Lung (tissue), 12 donors: ENCODE results near the gene GRAMD1C. TPM values are rescaled to one million over a fixed set of nuclear protein-coding genes. Genes with fewer than 3 reads are reported as not detected.

Source experiments
- ATAC-seq: fragments of 200-7000 bp; cut with Tn5 transposase; one replicate; pipeline ENCODE4 v1.9.1; 2020; ENCODE audit warnings: moderate number of reproducible peaks; ENCODE audit not compliant: insufficient read depth, low FRiP score
- DNase-seq, 3 donors: peaks; one replicate each; pipeline ENCODE4 v3.0.0-alpha.2; 2013 to 2017
- H3K27ac ChIP-seq, 2 donors: one replicate each; pipeline ENCODE4 v1.5.1; 2013; ENCODE audit warnings: mild to moderate bottlenecking in 2 of 2, moderate library complexity in 2 of 2, control low read depth in 1 of 2, inconsistent platforms in 1 of 2, low read depth in 1 of 2, low read length in 1 of 2
- H3K27me3 ChIP-seq, 3 donors: one replicate each; pipeline ENCODE4 v1.5.1; 2013; ENCODE audit warnings: low read length in 2 of 3; ENCODE audit not compliant: control insufficient read depth in 3 of 3, insufficient read depth in 3 of 3
- H3K36me3 ChIP-seq, 4 donors: one replicate each; pipeline ENCODE4 v1.5.1; 2013; ENCODE audit warnings: low read length in 4 of 4, mild to moderate bottlenecking in 1 of 4, moderate library complexity in 1 of 4; ENCODE audit not compliant: control insufficient read depth in 4 of 4, insufficient read depth in 4 of 4
- H3K4me1 ChIP-seq, 5 donors: one replicate each; pipeline ENCODE4 v1.5.1; 2013; ENCODE audit warnings: low read length in 5 of 5, mild to moderate bottlenecking in 2 of 5, moderate library complexity in 1 of 5; ENCODE audit not compliant: control insufficient read depth in 5 of 5, insufficient read depth in 5 of 5
- H3K4me3 ChIP-seq: one replicate; pipeline ENCODE4 v1.5.1; 2013; ENCODE audit warnings: mild to moderate bottlenecking, control low read depth, moderate library complexity
- H3K9ac ChIP-seq, 2 donors: one replicate each; pipeline ENCODE4 v1.5.1; 2013; ENCODE audit warnings: low read length in 2 of 2, control low read depth in 1 of 2; ENCODE audit not compliant: insufficient read depth in 1 of 2
- H3K9me3 ChIP-seq, 4 donors: one replicate each; pipeline ENCODE4 v1.5.1; 2013; ENCODE audit warnings: low read length in 3 of 4, mild to moderate bottlenecking in 1 of 4, moderate library complexity in 1 of 4; ENCODE audit not compliant: control insufficient read depth in 4 of 4, insufficient read depth in 3 of 4
- WGBS, 2 donors: extraction: QIAGEN DNeasy Blood & Tissue Kit; methylation state at CpG; one replicate each; pipeline ENCODE4 v1.1.7; 2013; 5-methylcytosine and 5-hydroxymethylcytosine counted together
- polyA plus RNA-seq, 2 donors: library from polyadenylated mRNA; stranded (reverse); fragments of 200-250 nt; gene quantifications; one replicate each; pipeline ENCODE4 v1.2.1, GENCODE V29; 2013
- total RNA-seq, 2 donors: library from RNA; depleted of rRNA in 1 of 2; stranded (reverse); fragments of >200 nt in 1 of 2; gene quantifications; one replicate each; pipeline ENCODE4 v1.2.1, GENCODE V29; 2014 to 2021
- TF ChIP-seq, protein P1 (sequence below): IDR thresholded peaks from 2 replicates; pipeline ENCODE4 v1.5.1; 2012; ENCODE audit warnings: mild to moderate bottlenecking; ENCODE audit errors: control extremely low read depth, extremely low read depth
- donor health status: control.
- donor health status: control.
- donor health status: Bipolar disorder and iron deficiency.
- donor health status: healthy.
- donor health status: DM: yes; HTN: yes; CAD: no.

GRAMD1C gene
- total and polyA plus RNA-seq, 4 donors: 4.4 to 12.9 (median 8.8) TPM

DNA sequence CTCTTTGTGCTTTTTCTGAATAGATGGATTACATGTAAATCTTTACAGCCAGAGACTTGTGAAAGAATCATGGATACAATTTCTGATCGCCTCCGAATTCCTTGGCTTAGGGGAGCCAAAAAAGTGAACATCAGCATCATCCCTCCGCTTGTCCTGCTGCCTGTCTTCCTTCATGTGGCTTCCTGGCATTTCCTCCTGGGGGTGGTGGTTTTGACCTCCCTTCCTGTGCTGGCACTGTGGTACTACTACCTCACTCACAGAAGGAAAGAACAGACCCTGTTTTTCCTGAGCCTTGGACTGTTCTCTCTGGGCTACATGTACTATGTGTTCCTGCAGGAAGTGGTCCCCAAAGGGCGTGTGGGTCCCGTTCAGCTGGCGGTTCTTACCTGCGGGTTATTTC is 115.1 kb downstream of the GRAMD1C start:
- WGBS, 2 donors: 31 to 51% methylated on average over 7 of the region's 7 CpGs
- Histone ChIP-seq H3K4me3 (no peak overlapping the region), H3K9me3 (no peaks in the 10 kb centered on the region), H3K27ac (no peak overlapping the region), H3K36me3 (peaks cover 0 to 1% (median 0%) of the 10 kb centered on the region in 4 donors), H3K27me3 (peaks cover 0 to 11% (median 9%) of the 10 kb centered on the region in 3 donors), H3K9ac (no peak overlapping the region), H3K4me1 (peaks cover 0 to under 1% (median 0%) of the 10 kb centered on the region in 5 donors)
- ATAC-seq: no peak
- DNase-seq: no peak
- TF ChIP-seq, protein P1, sequence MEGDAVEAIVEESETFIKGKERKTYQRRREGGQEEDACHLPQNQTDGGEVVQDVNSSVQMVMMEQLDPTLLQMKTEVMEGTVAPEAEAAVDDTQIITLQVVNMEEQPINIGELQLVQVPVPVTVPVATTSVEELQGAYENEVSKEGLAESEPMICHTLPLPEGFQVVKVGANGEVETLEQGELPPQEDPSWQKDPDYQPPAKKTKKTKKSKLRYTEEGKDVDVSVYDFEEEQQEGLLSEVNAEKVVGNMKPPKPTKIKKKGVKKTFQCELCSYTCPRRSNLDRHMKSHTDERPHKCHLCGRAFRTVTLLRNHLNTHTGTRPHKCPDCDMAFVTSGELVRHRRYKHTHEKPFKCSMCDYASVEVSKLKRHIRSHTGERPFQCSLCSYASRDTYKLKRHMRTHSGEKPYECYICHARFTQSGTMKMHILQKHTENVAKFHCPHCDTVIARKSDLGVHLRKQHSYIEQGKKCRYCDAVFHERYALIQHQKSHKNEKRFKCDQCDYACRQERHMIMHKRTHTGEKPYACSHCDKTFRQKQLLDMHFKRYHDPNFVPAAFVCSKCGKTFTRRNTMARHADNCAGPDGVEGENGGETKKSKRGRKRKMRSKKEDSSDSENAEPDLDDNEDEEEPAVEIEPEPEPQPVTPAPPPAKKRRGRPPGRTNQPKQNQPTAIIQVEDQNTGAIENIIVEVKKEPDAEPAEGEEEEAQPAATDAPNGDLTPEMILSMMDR: no peak

DNA sequence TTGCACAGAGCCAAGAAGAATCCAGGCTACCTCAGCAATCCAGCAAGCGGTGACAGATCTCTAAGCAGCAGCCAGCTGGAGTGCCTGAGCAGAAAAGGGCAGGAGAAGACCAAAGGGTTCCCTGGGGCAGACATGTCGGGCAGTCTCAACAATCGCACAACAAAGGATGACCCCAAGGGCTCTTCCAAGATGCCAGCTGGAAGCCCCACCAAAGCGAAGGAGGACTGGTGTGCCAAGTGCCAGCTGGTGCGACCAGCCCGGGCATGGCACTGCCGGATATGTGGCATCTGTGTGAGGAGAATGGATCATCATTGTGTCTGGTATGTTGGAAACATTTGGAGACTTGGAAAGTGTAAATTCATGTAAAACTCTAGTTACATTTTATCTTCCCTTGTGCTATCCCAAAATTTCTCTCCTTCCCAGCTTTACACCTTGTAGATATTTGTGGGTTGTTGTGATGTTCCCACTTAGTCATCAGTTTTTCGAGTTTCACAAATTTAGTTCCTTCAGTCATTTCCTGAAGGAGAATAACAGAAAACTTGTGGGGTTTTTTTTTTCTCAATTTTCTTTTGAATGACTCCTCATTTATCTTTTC is 115.6 kb downstream of the GRAMD1C start:
- Histone ChIP-seq H3K4me1 (no peaks in the 10 kb centered on the region), H3K4me3 (no peak overlapping the region), H3K36me3 (peaks cover 0 to 1% (median 0%) of the 10 kb centered on the region in 4 donors), H3K9ac (no peak overlapping the region), H3K27ac (no peak overlapping the region), H3K27me3 (peaks cover 0 to 9% (median 6%) of the 10 kb centered on the region in 3 donors), H3K9me3 (no peaks in the 10 kb centered on the region)
- TF ChIP-seq, protein P1: no peak
- 81 to 82% methylated on average over 8 of the region's 8 CpGs for WGBS, 2 donors
- ATAC-seq: no peak
- DNase-seq: no peak

DNA sequence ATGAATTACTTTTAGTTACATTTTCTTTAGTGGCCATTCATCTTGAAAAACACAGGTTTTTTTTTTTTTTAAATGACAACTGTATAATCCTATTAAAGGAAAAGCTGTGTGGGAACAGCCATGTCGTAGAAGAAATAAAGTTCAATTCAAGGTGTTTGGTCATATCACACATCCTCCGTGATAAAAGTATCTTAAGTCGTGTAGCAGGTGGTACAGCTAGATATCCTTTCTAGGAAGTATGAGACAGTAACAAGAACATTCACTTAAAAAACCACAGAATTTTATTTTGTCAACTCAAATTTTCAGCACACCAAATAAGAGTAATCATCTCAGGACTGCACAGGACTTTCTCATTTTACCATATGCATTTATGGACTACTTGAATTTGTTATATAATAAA is 125.3 kb downstream of the GRAMD1C start:
- Histone ChIP-seq H3K9me3 (no peaks in the 10 kb centered on the region), H3K4me3 (no peak overlapping the region), H3K4me1 (no peaks in the 10 kb centered on the region), H3K27ac (no peak overlapping the region), H3K9ac (no peak overlapping the region), H3K27me3 (no peaks in the 10 kb centered on the region), H3K36me3 (peaks cover 0 to 3% (median 1%) of the 10 kb centered on the region in 4 donors)
- 91 to 92% methylated on average over 3 of the region's 3 CpGs for WGBS, 2 donors
- ATAC-seq (no peak), DNase-seq (no peak)
- TF ChIP-seq, protein P1: no peak

DNA sequence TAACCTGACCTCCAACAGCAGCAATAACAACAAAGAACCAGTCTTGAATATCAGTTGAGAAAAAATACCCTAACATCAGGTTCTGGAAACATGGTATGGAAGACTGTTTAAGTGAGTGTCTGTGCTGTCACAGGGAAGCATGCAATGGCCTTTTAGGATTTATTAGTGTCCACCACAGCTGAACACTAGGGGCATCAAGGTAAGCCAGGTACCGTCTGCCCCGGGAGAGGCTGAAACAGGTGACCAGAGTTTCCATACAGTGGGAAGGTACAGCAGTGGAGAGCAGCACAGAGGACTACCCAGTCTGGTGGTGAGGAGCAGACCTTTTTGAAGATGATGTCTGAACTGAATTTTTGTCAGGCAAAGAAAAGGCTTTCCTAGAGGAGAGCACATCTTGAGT is 127.6 kb downstream of the GRAMD1C start:
- Histone ChIP-seq H3K4me3 (no peak overlapping the region), H3K36me3 (peaks cover 0 to 3% (median under 1%) of the 10 kb centered on the region in 4 donors), H3K27me3 (no peaks in the 10 kb centered on the region), H3K4me1 (no peaks in the 10 kb centered on the region), H3K27ac (no peak overlapping the region), H3K9me3 (no peaks in the 10 kb centered on the region), H3K9ac (no peak overlapping the region)
- no peak for DNase-seq
- TF ChIP-seq, protein P1: no peak
- 84 to 90% methylated on average over 2 of the region's 2 CpGs for WGBS, 2 donors
- ATAC-seq: no peak
